Panc1 (cell line): ENCODE data around the gene CNOT6L. TPM values are rescaled to one million over a fixed set of nuclear protein-coding genes. Genes with fewer than 3 reads are reported as not detected.

Experiments
- ATAC-seq: fragments of 200-7000 bp; cut with Tn5 transposase; 2 replicates; pipeline ENCODE4 v1.9.1; 2020; ENCODE audit warnings: mild to moderate bottlenecking, moderate library complexity
- BruUV-seq: library from RNA; stranded (reverse); fragments of 400-500 nt; replicated peaks from 2 replicates; lab custom pipeline; 2021; lab: Mats Ljungman, UMichigan
- CTCF ChIA-PET: fragments of 300-600 bp; sonication (Branson Sonifier 250); formaldehyde crosslinking; loops from one replicate; lab custom pipeline; 2022; ENCODE audit warnings: antibody characterized with exemption; lab: Charles Lee
- POLR2A ChIA-PET: fragments of 300-600 bp; sonication (Branson Sonifier 250); formaldehyde crosslinking; loops from one replicate; lab custom pipeline; 2022; ENCODE audit warnings: antibody characterized with exemption; lab: Charles Lee
- DNase-seq: peaks from one replicate; pipeline ENCODE4 v3.0.0-alpha.2; 2010; ENCODE audit warnings: low read depth, low spot score
- H3K27ac ChIP-seq: 2 replicates; pipeline ENCODE4 v1.5.1; 2011; ENCODE audit warnings: mild to moderate bottlenecking, low read length, inconsistent platforms
- H3K27me3 ChIP-seq: fragments of 200-500 bp; sonication (Bioruptor generic); 2 replicates; pipeline ENCODE4 v1.6.0; 2014; ENCODE audit warnings: low read length, inconsistent platforms; ENCODE audit not compliant: control insufficient read depth, insufficient read depth
- H3K36me3 ChIP-seq: fragments of 200-500 bp; sonication (Bioruptor generic); 2 replicates; pipeline ENCODE4 v1.5.1; 2014; ENCODE audit warnings: inconsistent platforms, mild to moderate bottlenecking, low read length, moderate library complexity; ENCODE audit not compliant: control insufficient read depth, insufficient read depth
- H3K4me1 ChIP-seq: 2 replicates; pipeline ENCODE4 v1.5.1; 2011; ENCODE audit warnings: inconsistent platforms, mild to moderate bottlenecking, low read length, moderate library complexity; ENCODE audit not compliant: control insufficient read depth, insufficient read depth
- H3K4me3 ChIP-seq, 2 experiments: 2 replicates each; pipeline ENCODE4 v1.5.1; 2011 to 2012; ENCODE audit warnings: low read depth in 2 of 2, low read length in 2 of 2, mild to moderate bottlenecking in 2 of 2, inconsistent platforms in 1 of 2, moderate library complexity in 1 of 2
- H3K9me3 ChIP-seq: fragments of 200-500 bp; sonication (Bioruptor generic); 2 replicates; pipeline ENCODE4 v1.5.1; 2014; ENCODE audit warnings: low read depth, mild to moderate bottlenecking, inconsistent platforms, low read length, moderate library complexity; ENCODE audit not compliant: control insufficient read depth, insufficient read depth
- POLR2AphosphoS5 ChIP-seq: IDR thresholded peaks from 2 replicates; pipeline ENCODE4 v1.6.1; 2012; ENCODE audit warnings: mild to moderate bottlenecking, low read depth, low read length, moderate library complexity
- REST ChIP-seq, 2 experiments: IDR thresholded peaks; 2 replicates each; pipeline ENCODE4 v1.6.1; 2011 to 2012; ENCODE audit warnings: low read depth in 2 of 2, control low read depth in 1 of 2, low read length in 1 of 2, mild to moderate bottlenecking in 1 of 2, moderate library complexity in 1 of 2; ENCODE audit not compliant: insufficient read depth in 1 of 2
- SIN3A ChIP-seq: IDR thresholded peaks from 2 replicates; pipeline ENCODE4 v1.6.1; 2012; ENCODE audit warnings: low read depth, mild to moderate bottlenecking, low read length, moderate library complexity, borderline replicate concordance; ENCODE audit not compliant: insufficient read depth
- TCF7L2 ChIP-seq: IDR thresholded peaks from 2 replicates; pipeline ENCODE4 v1.6.1; 2011; ENCODE audit warnings: mild to moderate bottlenecking, low read depth, low read length, inconsistent platforms
- in situ Hi-C: cut with HindIII; loops from 2 replicates; pipeline ENCODE4 v1.10.0; 2016; ENCODE audit warnings: low sequenced_read_pairs, low pct_unique_long_range_greater_than_20kb
- intact Hi-C: fragments of 100-400 bp; cut with micrococcal nuclease; formaldehyde crosslinking; loops from one replicate; pipeline ENCODE4 v1.10.0; 2022; ENCODE audit not compliant: unreplicated experiment
- total RNA-seq: library from RNA; stranded (reverse); gene quantifications from one replicate; pipeline ENCODE4 v1.2.1, GENCODE V29; 2021; ENCODE audit not compliant: unreplicated experiment
- TF ChIP-seq, protein P1 (sequence below): fragments of 450-650 bp; IDR thresholded peaks from 2 replicates; pipeline ENCODE4 v1.5.1; 2017; ENCODE audit warnings: mild to moderate bottlenecking

Gene CNOT6L
- total RNA-seq, 1 experiment from 2014 or later: 18.3 TPM

GRCh38 chr4:77701121-77701520, 118.0 kb downstream of the CNOT6L start:
- ChIA-PET POLR2A (no interaction called here), CTCF (no interaction called here)
- Histone ChIP-seq H3K27ac (no peak overlapping the region), H3K36me3 (no peaks in the 10 kb centered on the region), H3K4me3 (no peak overlapping the region), H3K27me3 (no peaks in the 10 kb centered on the region), H3K9me3 (no peaks in the 10 kb centered on the region), H3K4me1 (no peaks in the 10 kb centered on the region)
- no peak for TF ChIP-seq POLR2AphosphoS5
- no peak for TF ChIP-seq TCF7L2
- TF ChIP-seq, protein P1, sequence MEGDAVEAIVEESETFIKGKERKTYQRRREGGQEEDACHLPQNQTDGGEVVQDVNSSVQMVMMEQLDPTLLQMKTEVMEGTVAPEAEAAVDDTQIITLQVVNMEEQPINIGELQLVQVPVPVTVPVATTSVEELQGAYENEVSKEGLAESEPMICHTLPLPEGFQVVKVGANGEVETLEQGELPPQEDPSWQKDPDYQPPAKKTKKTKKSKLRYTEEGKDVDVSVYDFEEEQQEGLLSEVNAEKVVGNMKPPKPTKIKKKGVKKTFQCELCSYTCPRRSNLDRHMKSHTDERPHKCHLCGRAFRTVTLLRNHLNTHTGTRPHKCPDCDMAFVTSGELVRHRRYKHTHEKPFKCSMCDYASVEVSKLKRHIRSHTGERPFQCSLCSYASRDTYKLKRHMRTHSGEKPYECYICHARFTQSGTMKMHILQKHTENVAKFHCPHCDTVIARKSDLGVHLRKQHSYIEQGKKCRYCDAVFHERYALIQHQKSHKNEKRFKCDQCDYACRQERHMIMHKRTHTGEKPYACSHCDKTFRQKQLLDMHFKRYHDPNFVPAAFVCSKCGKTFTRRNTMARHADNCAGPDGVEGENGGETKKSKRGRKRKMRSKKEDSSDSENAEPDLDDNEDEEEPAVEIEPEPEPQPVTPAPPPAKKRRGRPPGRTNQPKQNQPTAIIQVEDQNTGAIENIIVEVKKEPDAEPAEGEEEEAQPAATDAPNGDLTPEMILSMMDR: no peak
- no peak for TF ChIP-seq REST (IDR thresholded peaks at IDR 0.05; ENCODE audit: insufficient read depth in 1 of 2, low read depth in 2 of 2, low read length in 1 of 2)
- no peak for TF ChIP-seq SIN3A
- BruUV-seq: no TSS peak
- ATAC-seq: no peak
- DNase-seq: no peak
- intact Hi-C loops (no loop called here), in situ Hi-C loops (no loop called here)

- no peaks in the 10 kb centered on the region for H3K4me1 ChIP-seq
- ChIA-PET CTCF (no interaction called here), POLR2A (no interaction called here)
- in situ Hi-C loops (no loop called here), intact Hi-C loops (loop anchor here (5.0 to 10.0 kb wide), 2 partner anchors 75 to 332 kb away; no protein-coding TSS in a partner anchor)
- no peak for ATAC-seq
- DNase-seq: no peak
- no TSS peak for BruUV-seq
- H3K27me3 ChIP-seq: no peaks in the 10 kb centered on the region
- H3K36me3 ChIP-seq: no peaks in the 10 kb centered on the region
- H3K9me3 ChIP-seq: no peaks in the 10 kb centered on the region
- no peak overlapping the region for H3K27ac ChIP-seq
- TF ChIP-seq TCF7L2 (no peak), REST (IDR thresholded peaks at IDR 0.05; ENCODE audit: insufficient read depth in 1 of 2, low read depth in 2 of 2, low read length in 1 of 2) (no peak), SIN3A (no peak), POLR2AphosphoS5 (no peak)
- TF ChIP-seq, protein P1: no peak
- H3K4me3 ChIP-seq: no peak overlapping the region
These were observed 119.4 kb downstream of the CNOT6L start for GRCh38 chr4:77699731-77700210.
